HepG2 (cell line): ENCODE data around the gene ZSWIM6.

Source experiments
- CTCF ChIP-seq: sonication (generic); formaldehyde crosslinking; IDR thresholded peaks from 2 replicates; pipeline ENCODE4 v1.5.0; 2020; ENCODE audit warnings: mild to moderate bottlenecking, missing genetic modification reagents, moderate library complexity
- IRF9 ChIP-seq: sonication (generic); formaldehyde crosslinking; IDR thresholded peaks from 2 replicates; pipeline ENCODE4 v1.8.0; 2022; ENCODE audit warnings: missing genetic modification reagents, mild to moderate bottlenecking, borderline replicate concordance
- MED1 ChIP-seq: sonication (generic); formaldehyde crosslinking; IDR thresholded peaks from 2 replicates; pipeline ENCODE4 v1.4.0; 2020; ENCODE audit warnings: missing genetic modification reagents
- POGK ChIP-seq: sonication (generic); formaldehyde crosslinking; conservative IDR thresholded peaks from 2 replicates; pipeline ENCODE4 v1.8.0; 2022; ENCODE audit warnings: mild to moderate bottlenecking, moderate library complexity, missing genetic modification reagents
- RERE ChIP-seq: IDR thresholded peaks from 2 replicates; pipeline ENCODE4 v1.6.1; 2016; ENCODE audit warnings: low read depth, missing genetic modification reagents, missing compliant biosample characterization
- RFX5 ChIP-seq: IDR thresholded peaks from 2 replicates; pipeline ENCODE4 v1.6.1; 2011; ENCODE audit warnings: low read depth, low read length, improper control_type of control experiment
- TAF1 ChIP-seq: sonication (generic); formaldehyde crosslinking; IDR thresholded peaks from 2 replicates; pipeline ENCODE4 v1.4.0; 2020; ENCODE audit warnings: missing genetic modification reagents
- ZNF124 ChIP-seq: sonication (generic); formaldehyde crosslinking; IDR thresholded peaks from 2 replicates; pipeline ENCODE4 v1.4.0; 2020; ENCODE audit warnings: missing genetic modification reagents

- TF ChIP-seq POGK = no peak
- TF ChIP-seq CTCF (CRISPR knock-in tag) = no peak
- no peak for TF ChIP-seq RFX5
- no peak for TF ChIP-seq IRF9 (CRISPR knock-in tag)
- no peak for TF ChIP-seq ZNF124 (CRISPR knock-in tag)
- no peak for TF ChIP-seq RERE (CRISPR knock-in tag)
- no peak for TF ChIP-seq MED1 (CRISPR knock-in tag)
- no peak for TF ChIP-seq TAF1 (CRISPR knock-in tag)
Measured at GRCh38 chr5:61410811-61411210, 78.8 kb downstream of the ZSWIM6 start.
